ENCODE data around the gene TPO. TPM values are rescaled to one million over a fixed set of nuclear protein-coding genes. Genes with fewer than 3 reads are reported as not detected.

Gene TPO
- total RNA-seq, result not detected in 2 replicates

GRCh38 chr2:1413156-1413710 lies at the start of gene TPO:
TSS of gene TPO (plus strand) at chr2:1413463. CDS start at chr2:1414409, 946 bp downstream.

All from airway epithelial cell (primary cell).